Kidney glomerular epithelial cell (primary cell): ENCODE measurements around the gene ARHGAP44.
A peak's percentile ranks its signal among the peaks of the same experiment; 100 is the strongest.

ENCODE experiments used
- DNase-seq: peaks from one replicate; lab custom pipeline; 2025; lab: John Stamatoyannopoulos, UW

Gene ARHGAP44

GRCh38 chr17:12900474-12900873 lies 111.2 kb downstream of the ARHGAP44 start:
- no peak for DNase-seq

- no peak for DNase-seq
Observed at GRCh38 chr17:12902046-12902445, 112.7 kb downstream of the ARHGAP44 start.

- DNase-seq: no peak
Observed at GRCh38 chr17:12907477-12907876, 118.2 kb downstream of the ARHGAP44 start.

- no peak for DNase-seq
Observed at GRCh38 chr17:12909046-12909445, 119.7 kb downstream of the ARHGAP44 start.

DNA sequence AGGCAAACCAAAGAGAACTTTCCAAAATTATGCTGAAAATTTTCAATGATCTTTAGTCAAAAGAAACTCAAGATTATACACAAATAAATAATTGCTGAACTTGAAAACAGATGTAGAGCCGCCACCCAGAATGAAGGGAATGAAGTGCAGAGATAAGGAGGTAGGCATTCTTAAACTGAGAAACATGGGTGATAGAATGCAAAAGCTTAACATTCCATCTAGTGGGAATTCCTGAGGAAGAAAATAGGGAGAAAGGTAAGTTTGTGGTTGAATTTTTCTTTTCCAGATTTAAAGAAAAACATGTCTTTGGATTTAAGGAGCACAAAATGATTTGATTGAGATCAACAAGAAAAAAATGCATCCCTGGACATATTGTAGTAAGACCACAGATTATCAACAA lies 120.2 kb downstream of the ARHGAP44 start:
- no peak for DNase-seq

DNA sequence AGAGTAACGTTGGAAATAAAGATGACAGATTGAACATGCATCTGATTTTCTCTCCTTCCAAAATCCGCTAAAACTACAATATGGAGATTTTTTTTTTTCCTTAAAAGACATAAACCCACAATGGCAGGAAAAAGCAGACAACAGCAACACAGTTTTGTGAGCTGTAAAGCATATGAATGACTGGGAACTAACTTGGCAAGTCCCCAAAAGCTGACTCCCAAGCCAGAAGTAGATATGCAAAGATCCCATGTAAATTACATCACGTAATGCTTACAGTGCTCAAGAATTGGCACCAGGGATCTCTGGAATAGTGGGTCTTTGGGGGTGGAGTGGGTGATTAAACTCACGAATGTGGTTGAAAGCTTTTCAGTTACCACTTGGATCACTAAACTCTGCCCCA lies 121.9 kb downstream of the ARHGAP44 start:
- DNase-seq: no peak

GRCh38 chr17:12917399-12917798 lies 128.1 kb downstream of the ARHGAP44 start:
- DNase-seq: no peak

DNA sequence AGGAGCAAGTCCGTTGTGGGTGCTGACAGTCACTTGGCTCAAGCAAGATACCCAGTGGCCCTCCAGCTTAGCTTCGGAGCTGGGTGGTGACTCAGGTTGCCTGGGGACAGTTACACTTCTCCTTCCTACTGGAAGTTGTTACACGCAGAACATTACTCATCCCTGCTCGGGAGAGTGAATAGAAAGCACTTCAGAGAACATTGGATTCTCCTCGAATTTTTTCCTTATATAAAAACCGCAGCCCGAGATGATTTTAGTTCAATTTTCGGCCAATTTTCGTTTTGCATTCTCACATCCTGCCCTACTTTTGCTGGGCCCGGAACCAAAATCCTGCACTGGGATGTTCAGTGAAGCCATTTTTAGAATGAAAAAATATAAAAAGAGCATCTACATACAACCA lies 128.8 kb downstream of the ARHGAP44 start:
- no peak for DNase-seq

GRCh38 chr17:12922120-12922519 lies 132.8 kb downstream of the ARHGAP44 start:
- no peak for DNase-seq

DNA sequence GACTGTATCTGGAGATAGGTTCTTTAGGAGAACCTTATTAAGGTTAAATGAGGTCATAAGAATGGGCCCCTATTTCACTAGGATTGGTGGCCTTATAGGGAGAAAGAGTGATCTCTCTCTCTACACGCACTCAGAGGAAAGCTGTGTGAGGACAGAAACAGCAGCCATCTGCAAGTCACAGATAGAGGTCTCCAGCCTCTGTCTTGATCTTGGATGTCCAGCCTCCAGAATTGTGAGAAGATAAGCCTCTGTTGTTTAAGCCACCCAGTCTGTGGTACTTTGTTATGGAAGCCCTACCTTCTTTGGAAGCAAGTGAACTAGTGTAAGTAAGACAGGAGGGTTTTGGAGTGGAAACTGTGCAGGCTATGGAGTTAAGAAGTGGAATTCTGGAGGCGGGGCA lies 135.3 kb downstream of the ARHGAP44 start:
- DNase-seq: no peak

DNA sequence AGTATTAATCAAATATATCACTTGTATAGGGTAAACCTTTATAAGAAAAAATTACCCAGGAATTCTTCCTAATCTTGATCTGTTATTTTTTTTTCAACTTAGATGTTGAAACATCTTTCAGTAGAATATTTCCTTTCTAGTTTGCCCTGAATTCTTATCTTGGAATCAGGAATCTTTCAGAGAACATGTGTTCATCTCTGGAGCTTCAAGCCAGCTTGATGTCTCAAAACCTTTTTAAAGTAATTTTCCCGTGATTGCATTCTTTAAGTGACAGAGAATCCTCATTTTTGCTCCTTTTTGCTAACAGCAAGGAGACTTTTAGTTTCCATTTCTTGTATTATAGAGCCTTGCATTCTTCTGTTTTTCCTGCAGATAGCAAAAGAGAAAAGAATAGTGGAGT lies 137.7 kb downstream of the ARHGAP44 start:
- no peak for DNase-seq

DNA sequence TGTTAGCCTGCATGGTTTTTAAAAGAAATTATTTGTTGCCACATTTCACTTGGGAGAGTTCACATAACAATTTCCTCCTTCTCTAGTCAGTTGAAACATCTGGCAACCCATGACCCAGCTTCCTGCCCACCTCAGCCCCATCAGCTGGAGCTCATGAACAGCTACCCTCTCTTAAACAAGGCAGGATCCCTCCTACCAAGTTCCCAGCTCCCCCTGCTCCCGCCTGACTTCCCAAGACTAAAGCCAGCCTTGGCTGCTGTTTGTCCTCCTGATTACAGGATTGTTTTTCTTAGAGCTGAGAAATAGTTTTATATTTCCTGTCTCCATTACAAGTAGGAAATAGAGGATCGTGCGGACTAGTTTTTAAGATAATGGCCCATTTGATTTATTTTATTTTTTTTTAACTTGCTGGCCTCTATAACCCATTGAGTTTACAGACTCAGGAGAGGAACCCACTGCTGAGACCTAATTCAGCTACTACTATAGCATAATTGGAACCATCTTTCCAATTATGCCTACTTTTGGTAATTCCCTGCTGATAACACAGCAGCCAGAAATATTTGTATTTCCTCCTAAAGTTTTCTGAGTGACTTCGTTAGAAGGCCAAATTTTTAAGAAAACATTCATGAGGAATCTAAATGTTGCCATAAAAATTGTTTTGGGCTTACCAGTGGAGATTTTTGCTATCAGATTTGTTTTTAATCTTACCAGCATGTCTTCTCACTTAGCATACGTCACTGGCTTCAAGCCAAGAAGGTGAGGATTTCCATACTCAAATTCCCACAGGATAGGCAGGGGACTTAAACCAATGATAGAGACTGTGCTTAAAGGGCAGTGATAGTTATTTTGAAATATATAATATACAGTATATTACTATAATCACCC lies 138.5 kb downstream of the ARHGAP44 start:
- no peak for DNase-seq

DNA sequence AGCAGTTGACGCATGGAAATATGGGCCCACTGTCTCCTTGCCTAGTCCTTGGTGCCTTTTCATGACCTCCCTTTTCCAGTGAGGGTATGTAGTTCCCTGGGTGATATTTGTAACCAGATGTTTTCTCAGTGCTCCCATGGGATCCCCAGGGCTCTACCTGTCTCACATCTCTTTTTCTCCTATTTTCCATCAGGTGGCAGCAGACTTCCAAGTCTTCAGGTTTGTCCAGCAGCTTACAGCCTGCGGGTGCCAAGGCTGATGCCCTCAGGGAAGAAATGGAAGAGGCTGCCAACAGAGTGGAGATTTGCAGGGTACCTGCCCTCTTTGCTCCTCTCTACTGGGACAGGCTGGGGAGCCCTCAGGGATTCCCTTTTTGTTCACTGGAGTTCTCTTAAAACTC lies 139.4 kb downstream of the ARHGAP44 start:
- DNase-seq: peak; percentile 35

- DNase-seq: no peak
Observed at GRCh38 chr17:12936501-12936900, 147.2 kb downstream of the ARHGAP44 start.

DNA sequence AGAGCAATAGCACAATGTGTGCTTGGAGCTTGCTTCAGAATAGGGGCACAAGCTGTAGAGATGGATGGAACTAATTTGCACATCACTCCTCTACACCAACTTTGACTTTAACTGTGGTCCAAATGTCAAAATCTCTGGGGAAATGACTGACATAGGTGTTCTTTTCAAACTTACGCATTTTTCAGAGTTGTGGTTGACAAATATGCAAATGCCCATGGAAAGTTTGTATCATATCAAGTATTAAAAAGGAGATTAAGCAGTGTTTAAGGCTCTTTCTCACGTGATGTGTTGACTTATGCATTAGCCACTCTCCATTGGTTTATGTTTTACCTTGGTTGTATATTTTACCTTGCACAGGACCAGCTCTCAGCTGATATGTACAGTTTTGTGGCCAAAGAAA lies 151.4 kb downstream of the ARHGAP44 start:
- DNase-seq: no peak

DNA sequence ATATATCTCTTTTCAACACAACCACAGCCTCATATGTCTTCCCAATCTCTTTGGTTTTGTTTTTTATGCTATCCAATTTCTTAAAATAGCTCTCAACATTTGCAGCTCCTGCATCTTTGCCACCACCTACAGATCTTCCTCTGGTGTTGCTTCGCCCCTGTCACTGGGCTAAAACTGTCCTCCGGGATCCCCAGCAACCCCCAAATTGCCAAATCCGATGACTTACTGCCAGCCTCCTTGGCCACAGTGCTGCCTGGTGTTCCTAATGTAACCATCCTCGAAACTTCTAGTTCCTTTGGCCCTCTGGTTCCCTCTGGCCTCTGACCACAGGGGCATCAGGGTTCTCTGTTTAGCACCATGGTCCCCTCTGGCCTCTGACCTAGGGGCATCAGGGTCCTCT lies 157.7 kb downstream of the ARHGAP44 start:
- no peak for DNase-seq

DNA sequence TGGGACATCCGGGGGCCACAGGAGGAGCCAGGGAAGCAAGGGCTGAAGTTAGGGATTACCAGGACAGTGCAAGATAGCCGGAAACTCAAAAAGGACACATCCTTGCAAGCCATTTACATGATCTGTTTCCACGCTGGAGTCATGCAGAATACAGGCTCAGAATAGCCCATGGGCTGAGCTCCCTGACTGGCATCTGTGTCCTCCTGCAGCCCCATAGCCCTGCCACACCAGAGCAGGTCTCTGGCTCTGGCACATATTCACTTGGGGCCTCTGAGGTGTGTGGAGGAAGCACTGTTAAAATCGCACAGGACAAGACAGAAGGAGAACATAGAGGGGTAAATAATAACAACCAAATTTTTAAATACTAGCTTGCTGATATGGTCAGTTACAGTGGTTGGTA lies 162.7 kb downstream of the ARHGAP44 start:
- no peak for DNase-seq

DNA sequence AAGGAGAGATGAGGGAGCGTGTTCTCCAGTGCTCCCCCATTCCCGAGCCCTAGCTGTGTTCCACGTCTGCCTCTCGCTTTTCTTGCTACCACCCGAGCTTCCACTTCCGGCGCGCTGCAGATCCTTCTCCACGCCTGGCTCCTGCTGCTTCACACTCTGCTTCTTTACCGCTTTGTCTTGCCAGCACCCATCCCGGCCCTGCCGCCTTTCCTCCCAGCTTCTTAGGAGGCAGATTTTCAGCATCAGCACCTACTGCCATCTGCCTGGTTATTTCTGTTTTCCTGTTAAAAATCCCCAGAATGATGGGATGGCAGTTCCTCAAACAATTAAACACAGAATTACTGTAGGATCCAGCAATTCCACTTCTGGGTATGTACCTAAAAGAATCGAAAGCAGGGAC lies 163.9 kb downstream of the ARHGAP44 start:
- no peak for DNase-seq

DNA sequence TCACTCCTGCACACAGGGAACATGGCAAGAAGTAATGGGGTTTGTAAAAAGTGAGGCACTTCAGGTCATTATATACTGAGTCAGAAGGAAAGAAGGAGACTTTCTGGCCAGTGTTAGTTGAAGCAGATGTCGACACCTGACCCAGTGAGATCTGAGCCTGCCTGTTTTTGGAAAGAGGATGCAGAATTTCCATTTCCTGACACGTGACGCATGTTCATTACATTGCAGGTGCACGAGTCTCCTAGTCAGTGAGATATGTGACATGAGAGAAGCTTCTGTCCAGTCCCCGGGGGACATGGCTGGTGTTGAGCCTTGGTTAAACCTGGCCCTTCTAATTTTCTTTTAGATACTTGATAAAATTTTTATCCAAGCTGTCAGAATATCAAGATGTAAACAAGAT lies 166.2 kb downstream of the ARHGAP44 start:
- no peak for DNase-seq

- DNase-seq: peak; percentile 76
Observed at GRCh38 chr17:12958786-12959185, 169.5 kb downstream of the ARHGAP44 start.

DNA sequence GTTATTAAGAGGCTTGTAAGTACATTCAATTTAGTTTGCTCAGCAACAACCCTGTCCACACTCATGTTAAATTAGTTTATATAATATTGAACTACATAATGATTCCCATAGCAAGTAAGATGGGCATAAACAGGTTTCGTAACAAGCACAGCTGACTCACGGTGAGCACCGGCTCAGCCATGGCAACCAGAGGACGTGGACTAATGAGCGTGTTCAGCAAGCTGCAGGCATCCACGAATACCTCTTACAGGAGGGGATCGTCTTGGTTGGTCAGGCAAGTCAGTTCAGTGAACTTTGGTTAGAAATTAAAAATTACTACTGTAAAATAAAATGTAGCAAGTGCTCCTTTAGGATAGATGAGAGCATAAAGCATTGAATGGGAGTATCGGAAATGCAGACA lies 170.1 kb downstream of the ARHGAP44 start:
- peak; percentile 88 for DNase-seq

- no peak for DNase-seq
Observed at GRCh38 chr17:12961655-12962054, 172.4 kb downstream of the ARHGAP44 start.

DNA sequence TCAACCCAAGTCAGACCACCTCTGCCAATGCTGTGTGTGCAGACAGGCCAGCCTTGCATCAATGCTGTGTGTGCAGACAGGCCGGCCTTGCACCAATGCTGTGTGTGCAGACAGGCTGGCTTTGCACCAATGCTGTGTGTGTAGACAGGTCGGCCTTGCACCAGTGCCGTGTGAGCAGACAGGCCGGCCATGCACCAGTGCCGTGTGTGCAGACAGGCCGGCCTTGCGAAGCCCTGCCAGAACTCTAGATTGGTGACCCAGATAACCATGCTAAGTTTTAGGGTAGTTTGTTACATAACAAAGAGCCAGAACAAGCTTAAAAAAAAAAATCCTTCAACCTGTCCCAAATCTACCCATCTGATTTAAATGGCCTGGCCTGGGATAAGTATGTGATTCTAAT lies 174.2 kb downstream of the ARHGAP44 start:
- no peak for DNase-seq

GRCh38 chr17:12964162-12964561 lies 174.9 kb downstream of the ARHGAP44 start:
- DNase-seq: no peak
